H1 (cell line): ENCODE measurements around the gene GALNT17. TPM values are rescaled to one million over a fixed set of nuclear protein-coding genes. Genes with fewer than 3 reads are reported as not detected.

Experiments
- CTCF ChIA-PET: fragments of 300-600 bp; sonication (Branson Sonifier 250); formaldehyde crosslinking; loops from one replicate; lab custom pipeline; 2021; ENCODE audit not compliant: partially characterized antibody; lab: Charles Lee
- POLR2A ChIA-PET: fragments of 300-600 bp; sonication (Branson Sonifier 250); formaldehyde crosslinking; loops from one replicate; lab custom pipeline; 2021; ENCODE audit warnings: inconsistent platforms; ENCODE audit not compliant: partially characterized antibody; lab: Charles Lee
- DNase-seq, 2 experiments: peaks; one replicate each; pipeline versions ENCODE4 v3.0.0 to v3.0.0-alpha.2; 2010 to 2022; ENCODE audit warnings: low spot score in 2 of 2, low read depth in 1 of 2, mixed read lengths in 1 of 2
- FAIRE-seq: peaks from 2 replicates; lab custom pipeline; 2011; peaks lifted over from hg19 to GRCh38; lab: Jason Lieb, UNC
- H2AFZ ChIP-seq: 2 replicates; pipeline ENCODE4 v1.8.1; 2012; ENCODE audit warnings: low read length, inconsistent platforms
- H2AK5ac ChIP-seq: 2 replicates; pipeline ENCODE4 v1.6.1; 2013; ENCODE audit warnings: low read depth, low read length
- H2BK120ac ChIP-seq: replicated peaks from 2 replicates; pipeline ENCODE3; 2013; ENCODE audit warnings: low read depth, low read length, inconsistent platforms
- H2BK12ac ChIP-seq: 2 replicates; pipeline ENCODE4 v1.6.1; 2013; ENCODE audit warnings: low read depth, low read length
- H2BK15ac ChIP-seq: 2 replicates; pipeline ENCODE4 v1.6.1; 2013; ENCODE audit warnings: low read length
- H2BK20ac ChIP-seq: 2 replicates; pipeline ENCODE4 v1.6.1; 2013; ENCODE audit warnings: low read length
- H2BK5ac ChIP-seq: 2 replicates; pipeline ENCODE4 v1.6.1; 2013; ENCODE audit warnings: low read depth, low read length
- H3K14ac ChIP-seq: 2 replicates; pipeline ENCODE4 v1.6.1; 2013; ENCODE audit warnings: inconsistent platforms; ENCODE audit not compliant: insufficient read length
- H3K18ac ChIP-seq: 2 replicates; pipeline ENCODE4 v1.6.1; 2013; ENCODE audit warnings: low read length; ENCODE audit errors: extremely low read depth
- H3K23ac ChIP-seq: 2 replicates; pipeline ENCODE4 v1.6.1; 2013; ENCODE audit warnings: inconsistent platforms; ENCODE audit not compliant: insufficient read length
- H3K23me2 ChIP-seq: 2 replicates; pipeline ENCODE4 v1.6.1; 2013; ENCODE audit warnings: low read depth, low read length
- H3K27ac ChIP-seq: 2 replicates; pipeline ENCODE4 v1.6.1; 2011; ENCODE audit warnings: low read depth, low read length, inconsistent platforms
- H3K27me3 ChIP-seq, 4 experiments: replicated peaks in 1 of 4; 1 replicate in 1 of 4; 2 replicates in 3 of 4; pipeline versions ENCODE4 v1.6.1 to v1.8.1; 2011 to 2013; ENCODE audit warnings: low read length in 3 of 4, mild to moderate bottlenecking in 3 of 4, inconsistent platforms in 2 of 4, mixed read lengths in 2 of 4, moderate library complexity in 1 of 4; ENCODE audit not compliant: control insufficient read depth in 3 of 4, insufficient read depth in 3 of 4; ENCODE audit errors: extremely low read depth in 1 of 4
- H3K36me3 ChIP-seq, 4 experiments: 2 replicates each; pipeline versions ENCODE4 v1.6.1 to v1.8.1; 2011 to 2013; ENCODE audit warnings: mild to moderate bottlenecking in 4 of 4, low read length in 3 of 4, moderate library complexity in 2 of 4, control low read depth in 1 of 4, inconsistent platforms in 1 of 4; ENCODE audit not compliant: insufficient read depth in 4 of 4, control insufficient read depth in 2 of 4
- H3K4ac ChIP-seq: replicated peaks from 2 replicates; pipeline ENCODE3; 2013; ENCODE audit warnings: low read length, low read depth, mixed read lengths, inconsistent platforms; ENCODE audit not compliant: insufficient read length
- H3K4me1 ChIP-seq, 4 experiments: replicated peaks in 1 of 4; 1 replicate in 1 of 4; 2 replicates in 3 of 4; pipeline versions ENCODE4 v1.6.1 to v1.8.1; 2011 to 2013; ENCODE audit warnings: low read length in 3 of 4, inconsistent platforms in 2 of 4, mixed read lengths in 1 of 4; ENCODE audit not compliant: insufficient read depth in 4 of 4, control insufficient read depth in 3 of 4
- H3K4me2 ChIP-seq, 2 experiments: 2 replicates each; pipeline versions ENCODE4 v1.6.1 to v1.8.1; 2011 to 2013; ENCODE audit warnings: low read depth in 2 of 2, low read length in 2 of 2, control low read depth in 1 of 2, inconsistent platforms in 1 of 2, mild to moderate bottlenecking in 1 of 2; ENCODE audit not compliant: insufficient read depth in 1 of 2
- H3K4me3 ChIP-seq, 4 experiments: fragments of 200-600, 300-600 bp in 1 of 4; sonication (generic), shearing (Covaris generic), sonication (Bioruptor Twin) in 1 of 4; 2 replicates each; pipeline versions ENCODE4 v1.5.1 to v1.8.1; 2011 to 2016; ENCODE audit warnings: low read length in 4 of 4, low read depth in 3 of 4, control low read depth in 2 of 4, inconsistent platforms in 2 of 4, mild to moderate bottlenecking in 2 of 4, mixed read lengths in 1 of 4, moderate library complexity in 1 of 4; ENCODE audit not compliant: insufficient read depth in 2 of 4; ENCODE audit errors: extremely low read depth in 1 of 4
- H3K56ac ChIP-seq: replicated peaks from 2 replicates; pipeline ENCODE3; 2013; ENCODE audit warnings: low read depth, mild to moderate bottlenecking, mixed read lengths, low read length, inconsistent platforms; ENCODE audit not compliant: insufficient read length
- H3K79me1 ChIP-seq: 2 replicates; pipeline ENCODE4 v1.6.1; 2013; ENCODE audit warnings: low read depth, low read length, control low read depth
- H3K79me2 ChIP-seq, 2 experiments: 2 replicates each; pipeline versions ENCODE4 v1.6.1 to v1.8.1; 2012 to 2013; ENCODE audit warnings: low read length in 2 of 2, mild to moderate bottlenecking in 2 of 2, inconsistent platforms in 1 of 2; ENCODE audit not compliant: insufficient read depth in 2 of 2, control insufficient read depth in 1 of 2
- H3K9ac ChIP-seq, 4 experiments: replicated peaks in 1 of 4; 1 replicate in 1 of 4; 2 replicates in 3 of 4; pipeline versions ENCODE4 v1.6.1 to v1.8.1; 2011 to 2013; ENCODE audit warnings: low read depth in 3 of 4, low read length in 3 of 4, control low read depth in 2 of 4, mild to moderate bottlenecking in 2 of 4, moderate library complexity in 2 of 4, inconsistent platforms in 1 of 4; ENCODE audit errors: extremely low read depth in 1 of 4
- H3K9me3 ChIP-seq, 2 experiments: 2 replicates each; pipeline versions ENCODE4 v1.6.1 to v1.8.1; 2012 to 2013; ENCODE audit warnings: mild to moderate bottlenecking in 2 of 2, moderate library complexity in 2 of 2, control low read depth in 1 of 2, inconsistent platforms in 1 of 2, low read depth in 1 of 2, low read length in 1 of 2, mixed read lengths in 1 of 2; ENCODE audit not compliant: insufficient read depth in 2 of 2
- H4K20me1 ChIP-seq, 2 experiments: replicated peaks in 1 of 2; 2 replicates each; pipeline versions ENCODE3 to v1.8.1; 2011 to 2013; ENCODE audit warnings: inconsistent platforms in 2 of 2, low read length in 2 of 2, mild to moderate bottlenecking in 1 of 2; ENCODE audit not compliant: insufficient read depth in 2 of 2, control insufficient read depth in 1 of 2
- H4K5ac ChIP-seq: 2 replicates; pipeline ENCODE4 v1.6.1; 2013; ENCODE audit warnings: low read length, low read depth, mixed read lengths, inconsistent platforms; ENCODE audit not compliant: insufficient read length
- H4K8ac ChIP-seq: 2 replicates; pipeline ENCODE4 v1.8.0; 2013; ENCODE audit warnings: mild to moderate bottlenecking, moderate library complexity, low read length, inconsistent platforms; ENCODE audit not compliant: insufficient read depth; ENCODE audit errors: extremely low read depth
- H4K91ac ChIP-seq: replicated peaks from 2 replicates; pipeline ENCODE3; 2013; ENCODE audit warnings: low read length, mixed read lengths, inconsistent platforms; ENCODE audit not compliant: insufficient read length
- NRF1 ChIP-seq: IDR thresholded peaks from 2 replicates; pipeline ENCODE4 v1.6.1; 2011; ENCODE audit warnings: mild to moderate bottlenecking, low read depth, low read length, improper control_type of control experiment
- ZNF274 ChIP-seq: IDR thresholded peaks from 2 replicates; pipeline ENCODE4 v1.7.0; 2012; ENCODE audit warnings: low read length, borderline replicate concordance; ENCODE audit errors: extremely low read depth
- WGBS, 2 experiments: shearing (Covaris generic) in 1 of 2; methylation state at CpG; one replicate each; pipeline versions ENCODE4 v1.1.6 to v1.1.7; 2013 to 2015; ENCODE audit warnings: low lambda C conversion rate in 2 of 2, mixed read lengths in 2 of 2, inconsistent platforms in 1 of 2, low coverage in 1 of 2, missing lambda C conversion rate in 1 of 2; ENCODE audit not compliant: insufficient replicate concordance in 2 of 2, insufficient coverage in 1 of 2, insufficient read length in 1 of 2; ENCODE audit errors: extremely low coverage in 1 of 2, missing lambda C conversion rate in 1 of 2; 5-methylcytosine and 5-hydroxymethylcytosine counted together
- polyA plus RNA-seq, 7 experiments: library from polyadenylated mRNA; depleted of rRNA in 3 of 7; stranded (reverse) in 5 of 7; unstranded in 2 of 7; fragments of >200 nt in 5 of 7; fragments of 200-250 nt in 2 of 7; gene quantifications; 1 replicate in 5 of 7; 2 replicates in 1 of 7; 4 replicates in 1 of 7; pipeline versions ENCODE4 v1.2.1 to v1.2.3, GENCODE V29; 2011 to 2013; ENCODE audit warnings: missing spikeins in 2 of 7, mixed read lengths in 2 of 7
- total RNA-seq: library from RNA; stranded (reverse); fragmentation: NEBNext Ultra II Directional; extraction: Animal tissue kit (Norgen Biotek cat#: 25700); gene quantifications from 2 replicates; pipeline ENCODE4 v1.2.1, GENCODE V29; 2021

GALNT17 gene
- total and polyA plus RNA-seq, 2 of the 8 experiments (the other 6 are each of a cell fraction or from before 2014, with no cell fraction given), result 37.7 to 47.0 TPM

DNA sequence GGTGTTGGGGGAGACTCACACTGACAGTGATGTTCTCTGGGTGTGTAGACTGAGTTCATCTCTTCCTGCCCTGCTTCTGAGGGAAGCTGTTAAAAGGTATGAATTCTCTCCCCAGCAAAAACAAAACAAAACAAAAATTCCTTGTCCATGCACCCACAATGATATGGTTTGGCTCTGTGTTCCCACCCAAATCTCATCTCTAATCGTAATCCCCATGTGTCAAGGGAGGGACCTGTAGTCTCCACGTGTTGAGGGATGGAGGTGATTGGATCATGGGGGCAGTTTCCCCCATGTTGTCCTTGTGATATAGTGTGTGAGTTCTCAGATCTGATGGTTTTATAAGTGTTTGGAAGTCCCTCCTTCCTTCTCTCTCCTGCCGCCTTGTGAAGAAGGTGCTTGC is 245.5 kb downstream of the GALNT17 start:
- H2BK12ac ChIP-seq, result no peak overlapping the region
- DNase-seq (no peak), FAIRE-seq (no peak)
- no peak overlapping the region for H3K27ac ChIP-seq
- H4K91ac ChIP-seq, result no peak overlapping the region
- peaks cover 0 to 3% (median 0%) of the 10 kb centered on the region in 4 experiments; a peak in 2 of 8 replicates for H3K36me3 ChIP-seq
- H2AFZ ChIP-seq, result no peak overlapping the region
- ChIA-PET CTCF (interaction anchor here (0.6 kb wide), 2 partner anchors 17 to 520 kb away, joined by 3 read pairs; no protein-coding TSS in a partner anchor), POLR2A (no interaction called here)
- H3K23ac ChIP-seq, result no peak overlapping the region
- H4K20me1 ChIP-seq, result no peaks in the 10 kb centered on the region
- peaks cover 14 to 17% of the 10 kb centered on the region in 2 experiments for H3K9me3 ChIP-seq
- H3K9ac ChIP-seq, result no peak overlapping the region
- no peak overlapping the region for H2BK120ac ChIP-seq
- H4K5ac ChIP-seq, result no peak overlapping the region
- H2AK5ac ChIP-seq, result no peak overlapping the region
- no peak overlapping the region for H3K4ac ChIP-seq
- no peak overlapping the region for H3K18ac ChIP-seq
- no peak overlapping the region for H4K8ac ChIP-seq
- no peaks in the 10 kb centered on the region for H3K4me1 ChIP-seq
- no peaks in the 10 kb centered on the region for H3K27me3 ChIP-seq
- H3K56ac ChIP-seq, result no peak overlapping the region
- peaks cover 13% of the 10 kb centered on the region for H3K79me1 ChIP-seq
- WGBS, 2 experiments, result 84% methylated on average over 3 of the region's 3 CpGs; no CpG with 5 or more reads in 1 of the 2 experiments
- no peak overlapping the region for H2BK15ac ChIP-seq
- H3K4me2 ChIP-seq, result no peak overlapping the region
- H3K4me3 ChIP-seq, result no peak overlapping the region
- H3K23me2 ChIP-seq, result no peaks in the 10 kb centered on the region
- no peak overlapping the region for H3K14ac ChIP-seq
- peaks cover 0 to 55% of the 10 kb centered on the region in 2 experiments; a peak in 2 of 4 replicates for H3K79me2 ChIP-seq
- TF ChIP-seq NRF1 (no peak), ZNF274 (peak; percentile 68; the same call in 1 of the 2 replicates)
- H2BK20ac ChIP-seq, result no peak overlapping the region
- H2BK5ac ChIP-seq, result no peak overlapping the region
